Measurements from ENCODE around the gene FBXO31.

The FBXO31 gene

DNA sequence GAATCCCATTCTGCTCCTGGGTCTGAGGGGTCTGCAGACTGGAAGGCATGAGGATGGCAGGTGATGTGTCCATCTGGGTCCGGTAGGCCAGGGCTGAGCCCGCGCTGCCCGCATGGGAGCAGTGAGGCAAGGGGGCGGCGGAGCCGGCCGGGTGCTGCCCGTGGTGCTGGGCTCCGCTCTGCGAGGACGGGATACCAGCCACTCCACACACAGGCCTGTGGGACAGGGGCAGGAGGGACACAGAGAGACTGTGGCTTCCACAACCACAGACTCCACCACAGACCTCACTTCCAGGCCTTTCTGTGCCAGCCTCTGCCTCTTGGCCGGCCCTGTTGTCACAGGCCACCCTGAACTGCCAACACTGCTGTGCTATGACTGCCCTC lies 33.9 kb upstream of the FBXO31 start:
- no peak for TF ChIP-seq CTCF (IDR thresholded peaks at IDR 0.05; ENCODE audit: borderline replicate concordance, control extremely low read depth, extremely low read depth, insufficient read depth, missing control alignments)
- DNase-seq (ENCODE audit: low spot score), result no peak
- in situ Hi-C loops (cut with MboI; ENCODE audit: low sequenced_read_pairs, unreplicated experiment), result no loop called here

- in situ Hi-C loops (cut with MboI; ENCODE audit: low sequenced_read_pairs, unreplicated experiment), result no loop called here
- no peak for DNase-seq (ENCODE audit: low spot score)
- TF ChIP-seq CTCF (IDR thresholded peaks at IDR 0.05; ENCODE audit: borderline replicate concordance, control extremely low read depth, extremely low read depth, insufficient read depth, missing control alignments), result no peak
Observed at GRCh38 chr16:87416826-87417527, 33.4 kb upstream of the FBXO31 start.

DNA sequence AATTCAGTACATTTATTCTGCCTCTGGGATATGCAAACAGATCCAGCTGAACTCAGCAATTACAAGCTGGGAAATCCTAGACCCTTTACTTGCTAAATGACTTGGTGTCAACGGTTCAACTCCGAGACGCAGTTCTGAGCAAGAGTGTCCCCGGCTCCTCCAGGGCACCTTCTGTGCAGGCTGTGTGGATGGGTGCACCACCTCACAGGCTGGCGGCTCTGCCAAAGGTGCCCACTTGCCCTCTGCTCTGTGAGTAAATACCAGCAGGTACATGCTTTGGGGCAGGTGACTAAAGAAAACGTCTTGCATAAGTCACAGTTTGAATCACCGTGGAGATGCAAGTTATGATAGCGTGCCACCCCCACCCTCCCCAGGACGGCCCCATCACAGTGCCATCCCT lies 31.9 kb upstream of the FBXO31 start:
- in situ Hi-C loops (cut with MboI; ENCODE audit: low sequenced_read_pairs, unreplicated experiment), result no loop called here
- no peak for DNase-seq (ENCODE audit: low spot score)
- no peak for TF ChIP-seq CTCF (IDR thresholded peaks at IDR 0.05; ENCODE audit: borderline replicate concordance, control extremely low read depth, extremely low read depth, insufficient read depth, missing control alignments)

DNA sequence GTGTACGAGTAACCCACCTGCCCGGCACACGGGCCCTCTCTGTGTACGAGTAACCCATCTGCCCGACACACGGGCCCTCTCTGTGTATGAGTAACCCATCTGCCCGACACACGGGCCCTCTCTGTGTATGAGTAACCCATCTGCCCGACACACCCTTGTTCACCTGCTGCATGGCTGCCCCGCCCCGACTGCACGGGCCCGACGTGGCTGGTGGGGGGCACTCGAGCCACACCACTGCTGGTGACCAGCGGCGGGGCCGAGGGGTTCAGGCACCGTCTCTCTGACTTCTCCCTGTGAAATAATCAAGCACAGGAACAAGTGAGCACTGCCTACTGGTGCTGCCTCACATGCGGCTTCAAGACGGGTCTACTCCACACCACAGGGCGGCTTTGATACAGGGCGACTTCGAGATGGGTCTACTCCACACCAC lies 30.7 kb upstream of the FBXO31 start:
- DNase-seq (ENCODE audit: low spot score), result no peak
- TF ChIP-seq CTCF (IDR thresholded peaks at IDR 0.05; ENCODE audit: borderline replicate concordance, control extremely low read depth, extremely low read depth, insufficient read depth, missing control alignments), result no peak
- in situ Hi-C loops (cut with MboI; ENCODE audit: low sequenced_read_pairs, unreplicated experiment), result no loop called here

DNA sequence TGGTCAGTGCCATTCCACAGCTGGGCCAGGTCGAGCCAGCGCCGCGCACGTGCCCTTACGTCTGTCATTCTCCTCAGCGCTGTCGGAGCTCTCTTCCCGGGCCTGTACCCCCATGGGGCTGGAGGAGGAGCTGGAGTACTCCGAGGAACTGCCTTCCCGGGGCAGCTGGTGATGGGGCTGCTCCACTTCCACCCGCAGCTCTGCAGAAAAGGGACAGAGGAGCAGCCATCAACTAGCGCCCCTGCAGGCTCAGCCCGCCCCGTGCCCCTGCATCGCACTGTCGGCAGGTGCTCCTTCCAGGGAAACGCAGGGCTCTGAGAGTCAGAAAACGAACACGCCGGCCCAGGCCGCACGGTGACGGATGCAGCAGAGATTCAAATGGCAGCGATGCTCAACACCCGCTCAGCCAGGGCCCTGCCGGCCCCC lies 29.4 kb upstream of the FBXO31 start:
- no peak for TF ChIP-seq CTCF (IDR thresholded peaks at IDR 0.05; ENCODE audit: borderline replicate concordance, control extremely low read depth, extremely low read depth, insufficient read depth, missing control alignments)
- in situ Hi-C loops (cut with MboI; ENCODE audit: low sequenced_read_pairs, unreplicated experiment), result no loop called here

GRCh38 chr16:87412371-87412995 lies 28.9 kb upstream of the FBXO31 start:
- no peak for DNase-seq (ENCODE audit: low spot score)
- no peak for TF ChIP-seq CTCF (IDR thresholded peaks at IDR 0.05; ENCODE audit: borderline replicate concordance, control extremely low read depth, extremely low read depth, insufficient read depth, missing control alignments)
- in situ Hi-C loops (cut with MboI; ENCODE audit: low sequenced_read_pairs, unreplicated experiment), result no loop called here

More for the DNA sequence above, 29.4 kb upstream of the FBXO31 start:
- DNase-seq (ENCODE audit: low spot score), result no peak

All from GM13976 (cell line).